GM18505 (cell line): ENCODE data around the gene EPHA3.

ENCODE experiments used
- ATAC-seq: cut with Tn5 transposase; IDR thresholded peaks from one replicate; pipeline ENCODE4 v1.9.1; 2021; ENCODE audit not compliant: unreplicated experiment
- POLR2A ChIP-seq: IDR thresholded peaks from 4 replicates; pipeline ENCODE4 v1.6.1; 2011; ENCODE audit warnings: borderline replicate concordance; ENCODE audit not compliant: insufficient read depth, insufficient read length; ENCODE audit errors: extremely low read depth

Gene EPHA3

DNA sequence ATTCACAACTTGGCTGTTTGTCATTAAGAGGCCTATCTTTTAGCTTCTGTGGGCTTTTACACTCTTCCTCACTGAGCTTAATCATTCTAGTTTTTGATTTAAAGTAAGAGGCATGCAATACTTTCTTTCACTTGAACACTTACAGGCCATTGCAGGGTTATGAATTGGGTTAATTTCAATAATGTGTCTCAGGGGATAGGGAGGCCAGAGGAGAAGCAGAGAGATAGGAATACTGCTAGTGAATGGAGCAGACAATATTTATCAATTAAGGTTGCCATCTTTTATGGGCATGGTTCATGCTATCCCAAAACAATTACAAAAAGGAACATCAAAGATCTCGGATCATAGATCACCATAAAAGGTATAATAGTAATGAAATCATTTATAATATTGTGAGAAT, 189.8 kb downstream of the EPHA3 start:
- TF ChIP-seq POLR2A = no peak
- no peak for ATAC-seq

DNA sequence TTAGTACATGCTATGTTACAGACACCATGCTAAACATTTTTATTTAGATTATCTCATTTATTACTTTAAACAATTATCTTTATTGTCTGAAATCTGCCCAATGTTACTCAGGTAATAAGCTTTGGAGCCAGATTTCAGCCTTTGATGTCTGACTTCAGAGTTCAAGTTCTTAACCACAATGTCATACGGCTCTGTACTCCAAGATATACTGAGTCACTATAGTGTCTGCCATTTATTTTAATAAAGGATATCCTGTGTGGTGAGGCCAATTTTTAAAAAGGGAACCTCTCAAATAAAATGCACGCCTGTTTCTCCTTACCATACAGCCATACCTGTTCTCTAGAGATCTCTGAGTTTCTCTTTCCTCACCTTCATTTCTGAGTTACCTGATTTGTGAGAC, 193.1 kb downstream of the EPHA3 start:
- no peak for TF ChIP-seq POLR2A
- no peak for ATAC-seq

DNA sequence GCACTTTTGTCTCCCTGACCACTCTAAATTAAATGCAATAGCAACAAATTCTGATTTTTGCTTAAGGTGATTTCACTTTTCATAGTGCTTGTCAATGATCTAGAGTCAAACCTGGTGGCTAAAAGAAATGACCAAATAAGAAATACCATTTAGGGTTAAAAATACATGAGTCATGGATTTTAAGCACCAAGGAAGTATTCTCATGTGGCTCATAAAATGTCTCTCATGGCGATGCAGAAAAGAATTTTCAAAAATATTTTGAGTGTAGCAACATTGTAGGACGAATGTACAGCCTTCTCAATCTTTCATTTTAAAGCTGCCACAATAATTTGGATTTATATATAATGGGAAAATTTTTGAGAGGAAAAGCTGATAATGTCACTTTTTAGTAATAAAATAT, 193.6 kb downstream of the EPHA3 start:
- no peak for ATAC-seq
- TF ChIP-seq POLR2A = no peak

DNA sequence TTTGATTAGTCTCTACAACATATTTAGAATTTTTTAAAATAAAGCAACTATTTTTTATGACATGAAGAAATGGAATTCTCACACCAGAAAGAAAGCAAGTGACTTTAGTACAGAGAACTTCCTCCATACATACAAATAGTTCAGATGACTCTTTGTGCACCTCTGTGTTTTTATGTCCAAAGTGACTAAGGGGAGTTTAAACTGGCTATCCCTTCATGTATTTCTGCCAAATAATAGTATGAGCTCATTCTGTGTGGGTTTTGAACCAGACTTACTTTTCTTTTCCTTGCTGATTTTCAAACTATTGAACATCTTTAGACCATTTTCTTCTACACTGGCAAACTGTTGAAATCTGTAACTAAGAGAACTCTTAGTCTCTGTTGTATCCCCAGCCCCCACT, 196.3 kb downstream of the EPHA3 start:
- no peak for ATAC-seq
- TF ChIP-seq POLR2A = no peak

DNA sequence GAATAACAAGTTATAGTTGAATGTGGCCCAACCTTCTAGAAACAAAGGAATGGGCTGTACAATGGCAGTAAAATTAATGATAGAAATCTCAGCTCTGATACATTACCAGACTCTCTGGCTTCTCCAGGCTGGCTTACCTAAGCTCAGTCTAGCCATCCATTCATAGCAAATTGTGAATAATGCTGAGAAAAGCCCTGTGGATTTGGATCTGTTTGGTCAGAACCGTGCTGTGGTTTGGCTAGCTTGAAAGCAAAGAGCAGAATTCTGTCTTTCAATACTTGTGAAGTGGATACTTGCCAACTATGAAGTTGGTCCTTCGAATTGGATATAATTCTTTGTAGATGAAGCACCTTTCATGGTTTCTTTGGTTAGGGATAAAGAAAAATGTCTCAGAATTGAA, 199.1 kb downstream of the EPHA3 start:
- no peak for TF ChIP-seq POLR2A
- ATAC-seq = no peak

DNA sequence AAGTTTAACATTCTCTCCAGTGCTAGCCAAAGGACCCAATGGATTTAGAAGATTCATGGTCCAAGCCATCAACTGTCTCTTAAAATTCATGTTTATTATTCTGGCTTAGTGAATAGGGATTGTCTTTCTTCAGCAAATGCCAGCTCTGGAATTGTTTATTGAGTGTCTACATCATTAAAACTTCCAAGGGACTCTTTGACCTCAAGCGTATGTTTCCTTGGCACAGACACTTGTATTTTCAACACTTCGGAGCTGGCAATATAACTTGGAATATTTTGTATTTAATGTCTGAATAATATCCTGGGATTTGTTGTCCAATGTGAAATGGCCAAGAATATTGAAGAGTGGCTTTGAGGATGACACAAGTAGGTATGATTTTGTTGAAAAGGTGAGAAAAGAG, 204.2 kb downstream of the EPHA3 start:
- TF ChIP-seq POLR2A = no peak
- no peak for ATAC-seq

DNA sequence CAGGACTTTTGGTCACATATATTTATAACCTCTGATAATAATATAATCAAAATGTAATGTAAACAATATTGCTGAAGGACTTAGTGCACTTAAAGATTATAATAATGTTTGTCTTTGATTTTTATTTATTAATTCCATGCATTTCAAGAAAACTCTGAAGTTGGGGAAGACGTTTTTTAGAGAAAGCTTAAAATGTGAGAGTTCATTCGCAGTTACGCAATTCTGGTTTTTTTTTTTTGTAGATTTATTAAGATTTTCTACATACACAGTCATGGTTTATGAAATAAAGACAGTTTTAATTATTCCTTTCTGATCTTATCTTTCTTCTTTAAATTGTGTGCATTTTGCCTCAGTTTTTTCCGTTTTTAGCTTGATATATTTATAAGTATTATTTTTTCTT, 204.7 kb downstream of the EPHA3 start:
- TF ChIP-seq POLR2A = no peak
- no peak for ATAC-seq

DNA sequence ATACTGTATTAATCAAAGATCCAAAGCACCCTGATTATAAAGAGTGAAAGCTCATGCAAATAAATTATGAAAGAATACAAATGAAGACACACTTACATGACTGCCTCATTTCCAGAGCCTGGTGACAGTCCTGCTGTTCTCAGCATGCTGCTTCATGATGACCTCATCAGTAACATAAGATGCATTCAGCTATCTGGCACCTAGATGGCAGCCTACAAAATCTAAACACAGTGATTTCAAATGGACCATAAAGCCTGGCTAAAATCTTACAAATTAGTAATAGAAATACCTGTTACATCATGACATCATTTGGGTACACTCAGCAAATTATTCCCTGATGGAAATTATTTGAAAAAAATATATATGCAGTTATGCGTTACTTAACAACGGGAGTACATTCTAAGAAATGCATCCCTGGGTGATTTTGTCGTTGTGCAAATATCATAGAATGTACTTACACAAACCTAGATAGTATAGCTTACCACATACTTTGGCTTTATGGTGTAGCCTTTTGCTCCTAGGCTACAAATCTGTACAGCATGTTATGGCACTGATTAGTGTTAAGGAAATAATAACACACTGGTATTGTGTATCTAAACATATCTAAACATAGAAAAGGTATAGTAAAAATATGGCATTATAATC, 207.2 kb downstream of the EPHA3 start:
- no peak for TF ChIP-seq POLR2A
- ATAC-seq = no peak

DNA sequence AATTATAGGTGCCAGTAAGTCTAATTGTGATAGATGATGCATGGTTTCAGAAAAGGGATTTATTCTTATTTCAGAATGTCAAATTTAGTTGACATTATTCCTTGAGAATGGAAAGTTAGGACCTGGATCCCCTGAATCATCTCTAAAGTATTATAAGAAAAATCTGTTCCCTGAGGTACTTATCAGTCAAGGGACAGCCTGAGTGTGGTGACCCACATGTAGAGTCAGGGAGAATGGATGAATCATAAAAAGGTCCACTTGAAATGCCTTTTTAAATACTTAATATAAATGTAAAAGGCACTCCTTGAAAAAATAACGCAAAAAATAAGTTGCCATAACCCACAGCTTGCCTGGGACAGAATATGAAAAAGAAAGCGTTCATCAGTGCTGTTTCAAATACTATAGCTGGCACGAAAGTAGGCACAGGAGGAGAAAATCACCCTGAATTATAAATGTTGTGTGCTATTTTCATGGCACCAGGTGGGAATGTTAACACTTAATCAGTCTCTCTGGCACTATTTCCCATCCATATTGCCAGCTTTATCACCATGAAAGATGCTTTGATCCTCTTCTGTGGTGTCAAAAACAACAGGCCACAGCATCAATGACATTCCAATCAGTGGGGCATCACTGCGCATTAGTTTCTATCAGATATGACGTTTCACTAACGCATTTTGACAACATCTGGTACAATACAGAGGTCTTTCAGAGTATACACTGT, 208.5 kb downstream of the EPHA3 start:
- ATAC-seq = no peak
- TF ChIP-seq POLR2A = no peak

DNA sequence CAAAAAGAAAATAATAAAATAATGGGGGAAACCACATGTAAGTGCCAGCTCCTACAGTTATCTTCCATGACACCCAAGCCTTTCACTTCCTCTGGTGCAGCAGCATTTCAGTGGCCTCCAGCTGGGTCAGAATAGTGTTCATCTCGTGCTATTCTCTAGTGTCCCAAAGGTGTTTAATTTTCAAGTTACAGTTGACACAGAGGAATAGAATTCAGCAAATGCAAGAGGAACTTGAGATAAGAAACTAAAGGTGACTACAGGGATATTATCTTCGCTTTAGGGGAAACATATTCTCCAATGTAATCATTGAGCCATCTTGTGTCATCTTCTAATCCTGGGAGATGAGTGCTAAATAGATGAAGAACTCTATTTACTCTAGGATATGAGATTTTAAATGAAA, 212.8 kb downstream of the EPHA3 start:
- ATAC-seq = no peak
- TF ChIP-seq POLR2A = no peak

DNA sequence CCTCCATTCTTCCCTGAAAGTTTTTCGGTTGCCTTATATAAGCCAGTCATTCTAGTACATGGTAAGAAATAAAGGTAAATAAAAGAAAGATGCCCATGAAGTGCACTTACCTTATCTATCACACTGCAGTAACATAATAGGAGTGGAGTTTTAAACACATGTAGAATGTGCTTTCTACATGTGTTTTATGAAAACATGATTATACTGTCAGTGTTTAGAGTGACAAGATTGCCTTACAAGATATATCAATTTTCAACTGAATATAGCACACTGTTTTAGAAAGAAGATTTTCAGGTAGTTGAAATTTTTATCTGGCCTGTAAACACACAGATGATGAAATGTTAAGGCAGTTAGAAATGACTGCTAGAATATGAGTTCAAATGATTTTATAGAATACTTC, 219.6 kb downstream of the EPHA3 start:
- no peak for TF ChIP-seq POLR2A
- ATAC-seq = no peak

DNA sequence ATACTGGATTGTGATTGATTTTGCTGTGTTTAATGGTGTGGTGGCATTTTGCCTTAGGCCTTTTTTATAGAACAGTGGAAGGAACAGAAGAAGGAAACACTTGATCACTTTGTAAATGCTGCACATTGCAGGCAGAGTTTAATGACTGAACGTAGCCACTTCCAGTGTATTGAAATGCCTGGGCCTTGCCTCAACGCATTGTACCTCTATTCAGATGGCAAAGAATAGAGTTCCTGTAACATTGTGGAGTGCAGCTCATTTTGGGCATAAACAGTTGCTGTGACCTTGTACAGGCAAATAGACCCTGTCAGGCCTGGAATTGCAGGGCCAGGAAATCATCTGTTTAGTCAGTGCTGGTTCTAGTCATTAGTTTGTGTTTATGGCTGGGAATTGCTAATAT, 225.0 kb downstream of the EPHA3 start:
- ATAC-seq = no peak
- no peak for TF ChIP-seq POLR2A

DNA sequence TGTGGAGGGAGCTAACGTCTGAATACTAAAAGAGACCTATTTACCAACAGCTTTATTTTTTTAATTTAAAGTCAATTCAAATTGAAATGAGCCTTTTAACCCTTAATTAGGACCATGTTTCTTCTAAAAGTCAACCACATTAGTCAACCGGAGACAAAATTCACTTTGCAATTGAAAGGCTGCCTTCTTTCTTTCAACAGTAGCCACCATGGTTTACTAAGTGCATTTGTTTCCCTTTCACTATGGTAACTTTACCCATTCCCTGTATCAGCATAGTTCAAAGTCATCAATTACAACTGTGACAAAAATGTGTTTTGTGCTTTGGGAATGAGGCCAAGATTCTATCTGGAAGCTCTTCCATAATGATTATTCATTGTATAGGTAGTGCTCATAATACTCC, 225.4 kb downstream of the EPHA3 start:
- no peak for TF ChIP-seq POLR2A
- no peak for ATAC-seq

DNA sequence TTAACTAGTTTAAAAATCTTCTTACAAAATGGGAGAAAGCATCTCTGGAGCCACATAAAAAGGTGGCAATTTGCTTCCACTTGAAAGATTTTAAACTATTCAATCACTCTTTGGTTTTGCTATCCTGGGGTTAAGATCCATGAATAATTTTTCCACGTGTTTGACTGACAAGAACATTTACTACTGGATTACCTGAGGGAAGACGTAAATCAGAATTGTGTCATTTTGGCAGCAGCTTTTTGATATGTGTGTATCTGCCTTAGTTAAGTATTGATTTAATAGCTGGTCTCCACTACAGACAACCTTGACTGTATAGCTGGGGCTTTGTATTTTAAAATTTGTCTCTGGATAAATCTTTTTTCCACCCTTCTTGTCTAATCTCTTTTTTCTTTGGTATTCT, 228.3 kb downstream of the EPHA3 start:
- no peak for ATAC-seq
- TF ChIP-seq POLR2A = no peak
